Frontal cortex (tissue), 4 donors: ENCODE data around the gene SEMA6A. TPM values are rescaled to one million over a fixed set of nuclear protein-coding genes. Genes with fewer than 3 reads are reported as not detected.

ENCODE experiments used
- DNase-seq, 2 donors: peaks; one replicate each; pipeline ENCODE4 v3.0.0; 2012; ENCODE audit warnings: low spot score in 2 of 2
- FAIRE-seq: peaks from 2 replicates; lab custom pipeline; 2012; peaks lifted over from hg19 to GRCh38; lab: Jason Lieb, UNC
- total RNA-seq: library from RNA; depleted of rRNA; stranded (reverse); fragments of >200 nt; gene quantifications from one replicate; pipeline ENCODE4 v1.2.3, GENCODE V29; 2014
- donor health status: control.
- donor health status: control.
- donor health status: control.

SEMA6A gene
- total RNA-seq, 1 donor from 2014 or later: 15.5 TPM

GRCh38 chr5:116395226-116395625, 179.4 kb downstream of the SEMA6A start:
- FAIRE-seq: no peak

DNA sequence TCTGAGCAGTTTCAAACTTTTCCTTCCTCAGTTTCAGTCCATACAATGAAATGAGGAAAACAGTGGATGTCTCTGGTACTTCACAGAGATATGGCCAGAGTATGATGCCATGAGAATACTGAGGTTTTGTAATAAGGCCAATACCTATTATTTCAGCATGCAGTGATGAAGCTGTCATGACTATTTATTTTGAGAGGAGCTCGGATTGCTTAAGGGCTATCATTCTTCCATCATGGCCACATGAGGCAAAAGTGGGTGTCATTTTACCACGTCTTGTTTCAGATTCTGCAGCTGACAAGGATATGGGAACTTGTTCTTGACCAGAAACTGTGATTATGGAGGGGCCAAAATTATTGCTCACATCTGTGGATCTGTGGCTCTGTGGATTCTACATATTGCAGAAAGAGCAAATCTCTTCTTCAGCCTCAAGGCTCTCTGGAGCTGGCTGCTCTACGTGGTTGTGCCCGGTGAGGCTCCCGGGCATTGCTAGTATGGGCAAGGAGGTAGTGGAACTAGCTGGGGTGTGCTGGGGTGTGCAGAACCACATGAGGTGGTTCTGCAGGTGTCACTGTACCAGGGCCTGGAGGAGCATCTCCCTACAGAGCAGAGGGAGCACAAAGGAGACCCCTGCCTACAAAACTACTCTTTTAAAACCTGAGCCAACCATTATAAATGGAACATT, 180.3 kb downstream of the SEMA6A start:
- FAIRE-seq: no peak
- DNase-seq: no peak

More at GRCh38 chr5:116395226-116395625, 179.4 kb downstream of the SEMA6A start:
- DNase-seq: no peak
